Measurements from ENCODE around the gene FAT1.

GRCh38 chr4:186712690-186713089 is 11.0 kb downstream of the FAT1 start:
- no peak for TF ChIP-seq EZH2phosphoT487 (IDR thresholded peaks at IDR 0.05; ENCODE audit: borderline replicate concordance, low read length)
- no peak for TF ChIP-seq CTCF (conservative IDR thresholded peaks at IDR 0.05; ENCODE audit: low read depth, low read length)
- TF ChIP-seq EZH2 (IDR thresholded peaks at IDR 0.05; ENCODE audit: low read length, unreplicated experiment): no peak

Data from PC-3 (cell line).